Lower leg skin (tissue), 3 donors: ENCODE results near the gene SRSF5.

Source experiments
- POLR2A ChIP-seq, 2 donors: fragments of 450-650 bp; IDR thresholded peaks; one replicate each; pipeline ENCODE4 v1.6.1; 2016 to 2017; ENCODE audit warnings: antibody characterized with exemption in 2 of 2, mild to moderate bottlenecking in 1 of 2, moderate library complexity in 1 of 2
- TF ChIP-seq, protein P1 (sequence below), 3 donors: fragments of 450-650 bp; IDR thresholded peaks; one replicate each; pipeline ENCODE4 v1.5.1; 2016; ENCODE audit warnings: antibody characterized with exemption in 3 of 3, mild to moderate bottlenecking in 3 of 3, moderate library complexity in 2 of 3

DNA sequence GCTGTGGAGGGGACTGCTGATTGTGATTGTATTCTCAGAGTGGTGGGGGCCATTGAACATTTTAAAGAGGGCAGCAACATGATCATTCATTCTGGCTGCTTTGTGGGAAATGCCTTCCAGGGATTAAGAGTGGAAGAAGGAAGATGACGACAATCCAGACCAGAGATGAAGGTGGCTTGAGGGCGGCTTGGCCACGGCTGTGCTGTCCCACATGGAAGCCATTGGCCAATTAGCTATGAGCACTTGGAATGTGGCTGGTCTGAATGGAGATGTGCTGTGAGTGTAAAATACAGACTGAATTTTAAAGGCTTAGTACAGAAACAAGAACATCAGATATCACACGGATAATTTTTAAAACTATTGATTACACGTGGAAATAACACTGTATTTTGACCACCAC, 49.3 kb downstream of the SRSF5 start:
- TF ChIP-seq, protein P1, sequence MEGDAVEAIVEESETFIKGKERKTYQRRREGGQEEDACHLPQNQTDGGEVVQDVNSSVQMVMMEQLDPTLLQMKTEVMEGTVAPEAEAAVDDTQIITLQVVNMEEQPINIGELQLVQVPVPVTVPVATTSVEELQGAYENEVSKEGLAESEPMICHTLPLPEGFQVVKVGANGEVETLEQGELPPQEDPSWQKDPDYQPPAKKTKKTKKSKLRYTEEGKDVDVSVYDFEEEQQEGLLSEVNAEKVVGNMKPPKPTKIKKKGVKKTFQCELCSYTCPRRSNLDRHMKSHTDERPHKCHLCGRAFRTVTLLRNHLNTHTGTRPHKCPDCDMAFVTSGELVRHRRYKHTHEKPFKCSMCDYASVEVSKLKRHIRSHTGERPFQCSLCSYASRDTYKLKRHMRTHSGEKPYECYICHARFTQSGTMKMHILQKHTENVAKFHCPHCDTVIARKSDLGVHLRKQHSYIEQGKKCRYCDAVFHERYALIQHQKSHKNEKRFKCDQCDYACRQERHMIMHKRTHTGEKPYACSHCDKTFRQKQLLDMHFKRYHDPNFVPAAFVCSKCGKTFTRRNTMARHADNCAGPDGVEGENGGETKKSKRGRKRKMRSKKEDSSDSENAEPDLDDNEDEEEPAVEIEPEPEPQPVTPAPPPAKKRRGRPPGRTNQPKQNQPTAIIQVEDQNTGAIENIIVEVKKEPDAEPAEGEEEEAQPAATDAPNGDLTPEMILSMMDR (IDR thresholded peaks at IDR 0.05), result no peak
- TF ChIP-seq POLR2A (IDR thresholded peaks at IDR 0.05), result no peak
